GM19397 (cell line): ENCODE results near the gene OMD.

Source experiments
- ATAC-seq: cut with Tn5 transposase; IDR thresholded peaks from one replicate; pipeline ENCODE4 v1.9.1; 2021; ENCODE audit warnings: mild to moderate bottlenecking, moderate library complexity; ENCODE audit not compliant: unreplicated experiment

Gene OMD

GRCh38 chr9:92373167-92373566, 51.1 kb downstream of the OMD start:
- no peak for ATAC-seq

- no peak for ATAC-seq
Measured at GRCh38 chr9:92369075-92369474, 55.2 kb downstream of the OMD start.
